HepG2 (cell line): ENCODE results near the gene NXPE3. TPM values are rescaled to one million over a fixed set of nuclear protein-coding genes. Genes with fewer than 3 reads are reported as not detected.

Source experiments
- ATAC-seq: fragments of 200-7000 bp; cut with Tn5 transposase; 3 replicates; pipeline ENCODE4 v1.9.1; 2020; ENCODE audit warnings: mild to moderate bottlenecking, moderate library complexity
- BruUV-seq: library from RNA; stranded (reverse); fragments of 400-500 nt; replicated peaks from 2 replicates; lab custom pipeline; 2021; lab: Mats Ljungman, UMichigan
- CTCF ChIA-PET: fragments of 300-600 bp; formaldehyde crosslinking; extraction: SDS; loops from one replicate; lab custom pipeline; 2021; ENCODE audit warnings: low total read pairs, inconsistent platforms, low intra/inter-chr PET ratio; lab: Yijun Ruan, JAX
- POLR2A ChIA-PET: fragments of 350-600 bp; sonication (Branson Sonifier 250); formaldehyde crosslinking; loops from one replicate; lab custom pipeline; 2020; ENCODE audit warnings: antibody characterized with exemption, inconsistent platforms; lab: Yijun Ruan, JAX
- DNase-seq: peaks from one replicate; pipeline ENCODE4 v3.0.0-alpha.2; 2015; ENCODE audit warnings: low spot score
- FAIRE-seq: peaks from 3 replicates; lab custom pipeline; 2011; peaks lifted over from hg19 to GRCh38; lab: Jason Lieb, UNC
- H2AFZ ChIP-seq: one replicate; pipeline ENCODE4 v1.6.1; 2011; ENCODE audit warnings: low read length, inconsistent platforms
- H3K27ac ChIP-seq: fragments of 300-600 bp; 3 replicates; pipeline ENCODE4 v1.8.0; 2011; ENCODE audit warnings: mixed run types, mild to moderate bottlenecking, mixed read lengths, low read length, inconsistent platforms; ENCODE audit not compliant: insufficient read depth; ENCODE audit errors: extremely low read length
- H3K27me3 ChIP-seq, 2 experiments: fragments of 200-600 bp in 1 of 2; 2 replicates in 1 of 2; 3 replicates in 1 of 2; pipeline versions ENCODE4 v1.6.0 to v1.8.0; 2011; ENCODE audit warnings: low read length in 2 of 2, mild to moderate bottlenecking in 2 of 2, moderate library complexity in 2 of 2, inconsistent platforms in 1 of 2; ENCODE audit not compliant: insufficient read depth in 2 of 2, control insufficient read depth in 1 of 2
- H3K36me3 ChIP-seq, 2 experiments: fragments of 200-600 bp in 1 of 2; replicated peaks in 1 of 2; 2 replicates in 1 of 2; 3 replicates in 1 of 2; pipeline versions ENCODE4 v1.5.1 to v1.8.0; 2011; ENCODE audit warnings: low read length in 2 of 2, inconsistent platforms in 1 of 2; ENCODE audit not compliant: insufficient read depth in 2 of 2, control insufficient read depth in 1 of 2
- H3K4me1 ChIP-seq: 2 replicates; pipeline ENCODE4 v1.5.1; 2012; ENCODE audit warnings: low read length, inconsistent platforms; ENCODE audit not compliant: insufficient read depth
- H3K4me2 ChIP-seq: 2 replicates; pipeline ENCODE4 v1.6.0; 2011; ENCODE audit warnings: low read depth, low read length, inconsistent platforms
- H3K4me3 ChIP-seq, 3 experiments: fragments of 200-600 bp in 1 of 3; sonication (generic), shearing (Covaris generic) in 1 of 3; replicated peaks in 1 of 3; 2 replicates each; pipeline ENCODE4 v1.5.1; 2011 to 2016; ENCODE audit warnings: low read length in 3 of 3, inconsistent platforms in 2 of 3, low read depth in 2 of 3, mild to moderate bottlenecking in 2 of 3, control low read depth in 1 of 3, mixed read lengths in 1 of 3; ENCODE audit not compliant: insufficient read depth in 1 of 3
- H3K79me2 ChIP-seq: one replicate; pipeline ENCODE4 v1.6.1; 2011; ENCODE audit warnings: low read length, inconsistent platforms; ENCODE audit not compliant: insufficient read depth
- H3K9ac ChIP-seq: 2 replicates; pipeline ENCODE4 v1.6.0; 2011; ENCODE audit warnings: mild to moderate bottlenecking, low read depth, low read length, inconsistent platforms; ENCODE audit not compliant: insufficient read depth
- H3K9me3 ChIP-seq: 2 replicates; pipeline ENCODE4 v1.5.1; 2012; ENCODE audit warnings: mild to moderate bottlenecking, low read length
- H4K20me1 ChIP-seq: 2 replicates; pipeline ENCODE4 v1.6.0; 2011; ENCODE audit warnings: inconsistent platforms, mild to moderate bottlenecking, low read length, moderate library complexity; ENCODE audit not compliant: insufficient read depth
- CSRNP2 ChIP-seq: sonication (generic); formaldehyde crosslinking; conservative IDR thresholded peaks from 2 replicates; pipeline ENCODE4 v1.8.0; 2022; ENCODE audit warnings: low read depth, missing genetic modification reagents
- ELF4 ChIP-seq: sonication (generic); formaldehyde crosslinking; IDR thresholded peaks from 2 replicates; pipeline ENCODE4 v1.5.0; 2020; ENCODE audit warnings: missing genetic modification reagents, mild to moderate bottlenecking, moderate library complexity, borderline replicate concordance
- GMEB2 ChIP-seq: IDR thresholded peaks from 2 replicates; pipeline ENCODE4 v1.6.1; 2016; ENCODE audit warnings: missing biosample characterization, missing genetic modification reagents, low read depth
- HMG20A ChIP-seq: IDR thresholded peaks from 2 replicates; pipeline ENCODE4 v1.6.1; 2016; ENCODE audit warnings: borderline replicate concordance
- HNF1A ChIP-seq, 2 experiments: sonication (generic) in 1 of 2; formaldehyde crosslinking in 1 of 2; IDR thresholded peaks; 2 replicates each; pipeline versions ENCODE4 v1.4.0 to v1.6.1; 2016 to 2020; ENCODE audit warnings: borderline replicate concordance in 1 of 2, low read depth in 1 of 2, mild to moderate bottlenecking in 1 of 2, missing genetic modification reagents in 1 of 2
- NFYB ChIP-seq: sonication (generic); formaldehyde crosslinking; IDR thresholded peaks from 2 replicates; pipeline ENCODE4 v1.4.0; 2020; ENCODE audit warnings: missing genetic modification reagents
- RFX1 ChIP-seq: fragments of 450-650 bp; IDR thresholded peaks from 2 replicates; pipeline ENCODE4 v1.6.1; 2017
- ZBTB44 ChIP-seq: sonication (generic); formaldehyde crosslinking; IDR thresholded peaks from 2 replicates; pipeline ENCODE4 v1.4.0; 2020; ENCODE audit warnings: missing genetic modification reagents
- ZKSCAN5 ChIP-seq: sonication (generic); formaldehyde crosslinking; IDR thresholded peaks from 2 replicates; pipeline ENCODE4 v1.5.1; 2020; ENCODE audit warnings: mild to moderate bottlenecking, missing genetic modification reagents
- ZMYM4 ChIP-seq: sonication (generic); formaldehyde crosslinking; IDR thresholded peaks from 2 replicates; pipeline ENCODE4 v1.8.1; 2023; ENCODE audit warnings: mild to moderate bottlenecking, missing genetic modification reagents
- ZNF33B ChIP-seq: sonication (generic); formaldehyde crosslinking; IDR thresholded peaks from 2 replicates; pipeline ENCODE4 v1.5.1; 2020; ENCODE audit warnings: mild to moderate bottlenecking, missing genetic modification reagents
- ZNF556 ChIP-seq: sonication (generic); formaldehyde crosslinking; IDR thresholded peaks from 2 replicates; pipeline ENCODE4 v1.4.0; 2020; ENCODE audit warnings: mild to moderate bottlenecking, missing genetic modification reagents, borderline replicate concordance
- WGBS: methylation state at CpG from one replicate; pipeline ENCODE4 v1.1.6; 2017; ENCODE audit warnings: low lambda C conversion rate; 5-methylcytosine and 5-hydroxymethylcytosine counted together
- in situ Hi-C: cut with HindIII; loops from 2 replicates; pipeline ENCODE4 v1.10.0; 2017; ENCODE audit warnings: low pct_unique_long_range_greater_than_20kb; ENCODE audit not compliant: extremely low pct_ligation_motif_present
- intact Hi-C: fragments of 100-400 bp; cut with micrococcal nuclease; formaldehyde crosslinking; loops from one replicate; pipeline ENCODE4 v1.10.0; 2022; ENCODE audit not compliant: unreplicated experiment
- polyA plus RNA-seq, 8 experiments: library from polyadenylated mRNA; depleted of rRNA in 3 of 8; stranded (reverse) in 7 of 8; unstranded in 1 of 8; fragments of >200 nt; fragmentation: Illumina TruSeq in 4 of 8; extraction: Trizol in 4 of 8; gene quantifications; 2 replicates each; pipeline versions ENCODE4 v1.2.1 to v1.2.3, GENCODE V29; 2011 to 2016; ENCODE audit warnings: low read depth in 4 of 8, missing spikeins in 1 of 8, mixed read lengths in 1 of 8; ENCODE audit not compliant: insufficient read depth in 1 of 8
- total RNA-seq, 5 experiments: library from RNA; depleted of rRNA; stranded (reverse); fragments of >200 nt; fragmentation: Illumina TruSeq; extraction: Trizol; gene quantifications; 2 replicates each; pipeline ENCODE4 v1.2.3, GENCODE V29; 2016; ENCODE audit warnings: low read depth in 1 of 5

The NXPE3 gene
- total and polyA plus RNA-seq, 2 of the 13 experiments (the other 11 are each of a cell fraction or from before 2014, with no cell fraction given), result 3.5 to 4.7 TPM

GRCh38 chr3:101867996-101868395 lies 89.0 kb downstream of the NXPE3 start (continued):
- TF ChIP-seq ZNF556 (CRISPR knock-in tag), result no peak
- TF ChIP-seq ZKSCAN5, result no peak
- no peak for TF ChIP-seq NFYB (CRISPR knock-in tag)
- no peak for TF ChIP-seq HMG20A
- TF ChIP-seq ZMYM4 (CRISPR knock-in tag), result no peak
- no peak for TF ChIP-seq RFX1
- no peak for TF ChIP-seq GMEB2 (CRISPR knock-in tag)
- no peak for TF ChIP-seq ZNF33B (CRISPR knock-in tag)
- TF ChIP-seq CSRNP2 (CRISPR knock-in tag), result no peak

- DNase-seq, result no peak
- Histone ChIP-seq H3K27ac (no peak overlapping the region), H2AFZ (no peak overlapping the region), H3K9ac (no peak overlapping the region), H4K20me1 (no peaks in the 10 kb centered on the region), H3K79me2 (no peaks in the 10 kb centered on the region), H3K4me1 (peaks cover 39% of the 10 kb centered on the region), H3K4me2 (peak overlapping the region; percentile 24), H3K27me3 (no peaks in the 10 kb centered on the region; a peak in 1 of 5 replicates), H3K36me3 (no peaks in the 10 kb centered on the region), H3K9me3 (no peaks in the 10 kb centered on the region), H3K4me3 (no peak overlapping the region; a peak in 1 of 6 replicates)
- BruUV-seq, result no TSS peak
- in situ Hi-C loops, result no loop called here
- TF ChIP-seq ZBTB44 (CRISPR knock-in tag) (no peak), ELF4 (CRISPR knock-in tag) (no peak), HNF1A (IDR thresholded peaks at IDR 0.05; ENCODE audit: low read depth) (0 out of 2 replicates have a peak, but pooled peaks have one; percentile 15), HNF1A (CRISPR knock-in tag; IDR thresholded peaks at IDR 0.05; ENCODE audit: borderline replicate concordance) (no peak)
- 57% methylated on average over 12 of the region's 12 CpGs for WGBS
- ChIA-PET POLR2A (interaction anchor here (1.4 to 2.6 kb wide), 3 partner anchors 14 to 19 kb away, joined by 3 to 14 read pairs (median 8); partner anchors contain the start of gene NFKBIZ), CTCF (no interaction called here)
- intact Hi-C loops, result no loop called here
- no peak for FAIRE-seq
- peak; percentile 19 for ATAC-seq
Observed at GRCh38 chr3:101868534-101869464, 89.8 kb downstream of the NXPE3 start.
